GM21619 (cell line): Measurements from ENCODE around the gene PRKAR1B.
"Not testable (repeated sequence)": the region's sequence is repeated elsewhere in the genome, so short reads cannot be mapped to it uniquely, and the experiment has no call there.

Experiments used
- ATAC-seq: cut with Tn5 transposase; IDR thresholded peaks from one replicate; pipeline ENCODE4 v1.9.1; 2021; ENCODE audit not compliant: unreplicated experiment

PRKAR1B gene

DNA sequence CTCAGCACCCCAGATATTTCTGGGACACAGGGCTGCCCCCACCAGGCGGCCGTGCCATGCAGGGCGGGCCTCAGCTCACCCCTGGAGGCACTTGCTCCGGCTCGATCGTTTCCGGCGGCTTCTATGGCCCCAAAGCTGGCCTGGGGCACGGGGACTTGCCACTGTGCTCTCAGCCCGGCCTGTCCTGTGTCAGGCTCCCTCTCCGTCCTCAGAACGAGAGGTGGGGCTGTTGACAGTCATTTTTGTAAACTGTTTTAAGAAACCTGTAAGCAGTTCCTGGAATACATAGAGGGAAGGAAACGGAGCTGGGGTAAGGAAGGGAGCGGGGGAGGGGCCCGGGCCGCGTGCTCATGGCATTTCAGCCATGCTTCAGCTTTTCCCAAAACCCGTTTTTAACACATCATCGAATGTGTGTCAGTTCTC lies 30.7 kb upstream of the PRKAR1B start:
- no peak for ATAC-seq

DNA sequence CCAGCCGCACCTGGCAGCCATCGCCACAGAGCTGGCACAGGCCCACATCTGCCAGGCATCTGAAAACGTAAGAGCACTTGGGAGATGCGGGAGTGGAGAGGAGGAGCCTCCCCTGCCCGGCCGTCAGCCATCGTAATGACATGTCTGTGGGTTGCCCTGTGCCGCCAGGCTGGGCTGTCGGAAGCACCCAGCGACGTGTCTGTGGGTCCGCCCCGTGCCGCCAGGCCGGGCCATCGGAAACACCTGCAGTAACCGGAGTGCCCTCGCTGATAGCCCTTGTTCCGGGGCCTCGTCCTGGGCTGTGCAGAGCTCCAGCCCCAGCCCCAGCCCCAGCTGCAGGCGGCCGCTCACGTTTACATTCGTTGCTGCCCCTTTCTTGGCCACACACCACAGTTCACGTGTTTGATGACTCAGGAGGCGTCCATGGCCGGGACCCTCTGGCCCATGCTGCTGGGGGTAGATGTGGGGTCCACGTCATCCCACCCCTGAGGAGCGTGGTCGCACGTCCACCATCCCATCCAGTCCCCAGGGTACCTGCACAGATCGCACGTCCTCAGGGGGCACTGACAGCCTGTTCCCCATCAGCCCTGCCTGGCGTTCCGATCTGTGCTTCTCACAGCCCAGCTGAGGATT lies 30.0 kb upstream of the PRKAR1B start:
- no peak for ATAC-seq

DNA sequence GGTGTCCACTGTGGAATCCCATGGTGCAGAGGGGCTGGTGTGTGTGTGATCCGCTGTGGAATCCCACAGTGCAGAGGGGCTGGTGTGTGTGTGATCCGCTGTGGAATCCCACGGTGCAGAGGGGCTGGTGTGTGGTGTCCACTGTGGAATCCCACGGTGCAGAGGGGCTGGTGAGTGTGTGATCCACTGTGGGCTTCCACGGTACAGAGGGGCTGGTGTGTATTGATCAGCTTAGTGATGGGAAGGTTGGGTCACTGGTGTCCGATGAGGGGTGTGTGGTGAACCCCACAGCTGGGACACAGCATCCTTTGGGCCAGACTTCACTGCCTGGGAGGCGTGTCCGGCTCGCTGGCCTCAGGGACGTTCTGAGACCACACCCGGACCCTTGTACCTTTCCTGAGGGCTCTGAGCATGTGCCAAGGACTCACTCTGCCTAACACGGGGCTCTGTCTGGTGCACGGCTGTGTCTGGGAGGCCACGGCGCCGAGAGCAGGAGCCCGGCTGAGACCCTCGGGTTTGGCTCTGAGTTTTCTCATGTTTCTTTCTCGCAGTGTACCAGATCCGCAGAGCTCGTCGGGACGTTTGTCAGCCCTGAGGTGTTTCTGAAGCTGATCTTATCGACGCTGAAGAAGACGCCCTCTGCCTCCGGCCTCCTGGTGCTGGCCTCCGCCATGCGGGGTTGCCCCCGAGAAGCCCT lies 29.3 kb upstream of the PRKAR1B start:
- no peak for ATAC-seq

DNA sequence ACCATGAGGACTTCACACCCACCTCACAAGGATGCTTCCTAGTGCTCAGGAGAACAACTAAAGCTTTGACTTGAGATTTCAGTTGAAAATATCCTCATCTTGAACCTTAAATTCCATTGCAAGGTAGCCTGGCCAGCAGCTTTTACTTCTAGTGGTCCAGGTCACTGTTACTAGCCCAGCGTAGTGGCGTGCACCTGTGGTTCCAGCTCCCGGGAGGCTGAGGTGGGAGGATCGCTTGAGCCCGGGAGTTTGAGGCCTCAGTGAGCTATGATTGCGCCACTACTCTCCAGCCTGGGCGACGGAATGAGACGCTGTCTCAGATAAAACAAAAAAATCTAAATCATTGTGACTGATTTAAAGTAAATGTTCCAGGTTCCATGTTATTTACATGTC lies 28.3 kb upstream of the PRKAR1B start:
- ATAC-seq, result no peak

DNA sequence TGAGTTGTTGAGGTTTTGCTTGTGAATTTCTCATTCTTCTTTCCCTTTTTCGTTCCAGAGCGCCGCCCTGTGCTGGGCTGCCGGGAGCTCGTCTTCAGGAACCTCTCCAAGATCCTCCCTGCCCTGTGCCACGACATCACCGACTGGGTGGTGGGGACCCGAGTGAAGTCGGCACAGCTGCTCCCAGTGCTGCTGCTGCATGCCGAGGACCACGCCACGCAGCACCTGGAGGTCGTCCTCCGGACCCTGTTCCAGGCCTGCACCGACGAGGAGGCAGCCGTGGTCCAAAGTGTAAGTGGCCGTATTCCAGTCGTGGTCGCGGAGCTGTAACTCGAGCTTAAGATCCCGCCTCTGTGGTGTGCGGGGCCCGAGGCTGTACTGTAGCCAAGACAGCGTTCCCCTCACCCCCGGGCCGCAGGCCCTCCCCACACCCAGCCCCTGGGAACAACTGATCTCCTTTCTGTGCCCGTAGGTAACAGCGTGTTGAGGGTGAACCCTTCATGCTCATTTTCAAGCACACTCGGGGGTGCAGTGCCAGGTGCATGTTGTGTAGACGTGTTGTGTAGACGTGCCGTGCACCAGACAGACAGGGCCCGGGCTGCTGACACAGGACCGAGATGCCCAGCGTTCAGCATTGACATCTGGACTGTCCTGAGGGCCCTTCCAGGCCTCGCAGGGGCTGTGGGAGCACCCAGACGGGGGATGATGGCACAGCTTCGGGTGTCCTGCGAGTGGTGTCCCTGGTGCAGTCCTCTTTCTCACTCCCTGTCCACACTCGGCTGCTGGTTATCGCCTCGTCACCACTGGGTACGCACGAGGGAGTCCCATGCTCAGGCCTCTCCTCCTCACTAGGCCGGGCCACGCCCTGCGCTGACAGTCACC lies 27.7 kb upstream of the PRKAR1B start:
- ATAC-seq, result no peak

DNA sequence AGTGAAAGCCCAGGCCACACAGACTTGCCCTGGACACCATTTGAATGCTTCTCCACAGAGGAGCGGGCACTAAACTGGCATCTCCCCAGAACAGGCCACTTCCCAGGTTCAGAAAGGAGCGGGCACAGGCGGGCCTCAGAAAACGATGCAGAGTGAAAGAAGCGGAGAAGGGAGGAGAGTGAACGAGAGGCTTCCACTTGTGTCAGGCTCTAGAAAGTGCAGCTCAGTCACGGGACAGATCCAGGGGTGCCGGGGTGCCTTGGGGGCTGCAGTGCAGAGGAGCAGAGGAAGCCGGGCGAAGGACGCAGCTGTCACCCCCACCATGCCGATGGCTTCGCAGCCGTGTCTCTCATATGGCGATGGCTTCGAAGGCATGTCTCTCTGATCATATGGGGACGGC lies 26.1 kb upstream of the PRKAR1B start:
- ATAC-seq, result no peak

DNA sequence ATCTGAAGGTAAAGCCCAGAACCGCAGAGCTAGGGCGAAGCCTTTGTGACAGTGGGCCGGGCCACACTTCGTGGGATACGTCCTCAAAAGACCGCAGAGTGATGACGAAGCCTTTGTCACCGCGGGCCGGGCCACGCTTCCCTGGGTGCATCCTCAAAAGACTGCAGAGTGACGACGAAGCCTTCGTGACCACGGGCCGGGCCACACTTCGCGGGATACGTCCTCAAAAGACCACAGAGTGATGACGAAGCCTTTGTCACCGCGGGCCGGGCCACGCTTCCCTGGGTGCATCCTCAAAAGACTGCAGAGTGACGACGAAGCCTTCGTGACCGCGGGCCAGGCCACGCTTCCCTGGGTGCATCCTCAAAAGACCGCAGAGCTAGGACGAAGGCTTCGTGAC lies 25.2 kb upstream of the PRKAR1B start:
- ATAC-seq, result not testable (repeated sequence)

DNA sequence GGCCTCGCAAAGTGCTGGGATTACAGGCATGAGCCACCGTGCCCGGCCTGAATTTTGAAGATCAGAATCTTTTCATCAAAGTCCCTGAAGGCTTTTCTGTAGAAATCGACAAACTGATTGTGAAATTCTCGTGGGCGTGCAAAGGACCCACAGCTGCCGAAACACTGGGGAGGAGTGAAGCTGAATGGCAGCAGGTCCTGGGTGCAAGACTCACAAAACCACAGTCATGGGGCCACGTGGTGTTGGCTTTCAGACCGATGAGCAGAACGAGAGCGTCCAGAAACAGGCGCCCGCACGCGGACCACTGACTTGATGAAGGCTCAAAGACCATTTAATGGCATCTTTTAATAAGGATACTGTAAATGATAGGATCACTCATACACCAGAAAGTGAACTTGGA lies 24.7 kb upstream of the PRKAR1B start:
- no peak for ATAC-seq

DNA sequence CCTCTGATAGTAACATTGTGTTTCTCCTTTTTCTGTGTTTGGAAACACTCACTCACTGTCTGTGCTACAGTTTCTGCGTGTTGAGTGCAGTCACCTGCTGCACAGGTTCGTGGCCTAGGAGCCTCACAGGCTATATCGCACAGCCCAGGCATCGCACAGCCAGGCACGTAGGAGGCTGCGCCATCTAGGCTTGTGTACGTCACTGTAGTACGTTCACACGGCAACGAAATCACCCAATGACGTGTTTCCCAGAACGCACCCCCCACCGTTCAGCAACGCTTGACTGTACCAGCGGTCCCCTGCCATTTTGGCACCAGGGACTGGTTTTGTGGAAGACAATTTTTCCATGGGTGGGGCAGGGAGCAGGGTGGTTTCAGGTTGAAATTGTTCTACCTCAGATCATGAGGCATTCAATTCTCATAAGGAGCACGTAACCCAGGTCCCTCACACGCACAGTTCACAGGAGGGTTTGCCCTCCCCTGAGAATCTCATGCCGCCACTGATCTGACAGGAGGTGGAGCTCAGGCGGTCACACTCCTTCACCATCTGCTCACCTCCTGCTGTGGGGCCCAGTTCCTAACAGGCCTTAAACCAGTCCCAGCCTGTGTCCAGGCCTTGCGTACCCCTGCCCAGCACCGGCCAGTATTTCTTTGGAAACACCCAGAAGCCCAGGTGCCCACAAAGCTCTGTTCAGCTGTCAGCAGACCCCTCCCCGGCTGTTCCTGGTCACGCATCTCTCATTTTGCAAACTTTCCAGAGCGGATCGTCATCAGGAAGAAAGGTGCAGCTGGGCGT lies 23.2 kb upstream of the PRKAR1B start:
- ATAC-seq, result no peak

DNA sequence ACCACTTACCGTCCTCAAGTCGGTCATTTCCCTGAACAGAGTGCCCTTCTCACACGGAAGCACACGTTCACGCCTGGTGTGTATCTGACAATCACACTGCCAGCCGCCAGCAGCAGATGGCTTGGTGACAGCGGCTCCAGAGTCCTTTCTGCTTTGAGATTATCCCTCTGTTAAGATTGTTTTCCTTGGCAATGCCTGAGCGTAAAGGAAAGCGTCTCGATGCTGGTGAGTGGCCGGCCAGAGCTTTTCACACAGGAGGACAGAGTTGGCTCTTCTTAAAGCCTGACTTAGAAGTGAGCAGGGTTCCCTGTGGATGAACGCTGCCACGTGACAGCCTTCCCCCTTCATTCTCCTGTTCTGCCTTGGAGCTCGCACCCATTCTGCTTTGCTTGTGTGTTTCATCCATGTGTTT lies 22.1 kb upstream of the PRKAR1B start:
- no peak for ATAC-seq

DNA sequence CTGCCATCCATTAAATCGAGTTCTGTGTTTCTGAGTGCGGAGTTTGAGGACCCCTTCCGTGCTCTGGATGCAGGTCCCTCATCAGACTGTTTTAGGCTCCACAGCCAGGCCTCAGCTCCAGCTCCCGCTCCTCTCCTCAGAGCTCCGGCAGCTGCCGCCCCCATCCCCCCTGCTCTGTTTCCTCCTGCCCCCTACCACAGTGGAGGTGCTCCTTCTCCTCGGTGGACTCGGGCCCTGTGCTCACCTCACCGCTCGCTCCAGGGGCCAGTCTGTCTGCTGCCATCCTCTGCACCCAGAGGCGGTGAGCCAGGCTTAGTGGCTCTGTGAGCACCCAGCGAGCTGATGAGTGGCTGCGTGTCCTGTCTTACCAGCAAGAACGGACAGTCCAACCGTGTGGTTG lies 21.4 kb upstream of the PRKAR1B start:
- ATAC-seq, result no peak

DNA sequence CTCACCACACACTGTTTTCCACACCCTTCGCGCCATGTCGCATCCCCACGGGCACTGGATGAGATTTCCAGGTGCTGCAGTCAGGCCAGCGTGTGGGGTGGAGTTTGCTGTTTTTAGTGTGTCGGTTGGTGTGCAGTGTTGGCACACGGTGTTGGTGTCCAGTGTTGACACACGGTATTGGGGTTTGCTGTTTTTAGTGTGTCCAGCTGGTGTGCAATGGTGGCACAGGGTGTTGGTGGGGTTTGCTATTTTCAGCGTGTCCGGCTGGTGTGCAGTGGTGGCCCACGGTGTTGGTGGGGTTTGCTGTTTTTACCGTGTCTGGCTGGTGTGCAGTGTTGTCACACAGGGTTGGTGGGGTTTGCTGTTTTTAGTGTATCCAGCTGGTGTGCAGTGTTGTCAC lies 20.1 kb upstream of the PRKAR1B start:
- no peak for ATAC-seq

DNA sequence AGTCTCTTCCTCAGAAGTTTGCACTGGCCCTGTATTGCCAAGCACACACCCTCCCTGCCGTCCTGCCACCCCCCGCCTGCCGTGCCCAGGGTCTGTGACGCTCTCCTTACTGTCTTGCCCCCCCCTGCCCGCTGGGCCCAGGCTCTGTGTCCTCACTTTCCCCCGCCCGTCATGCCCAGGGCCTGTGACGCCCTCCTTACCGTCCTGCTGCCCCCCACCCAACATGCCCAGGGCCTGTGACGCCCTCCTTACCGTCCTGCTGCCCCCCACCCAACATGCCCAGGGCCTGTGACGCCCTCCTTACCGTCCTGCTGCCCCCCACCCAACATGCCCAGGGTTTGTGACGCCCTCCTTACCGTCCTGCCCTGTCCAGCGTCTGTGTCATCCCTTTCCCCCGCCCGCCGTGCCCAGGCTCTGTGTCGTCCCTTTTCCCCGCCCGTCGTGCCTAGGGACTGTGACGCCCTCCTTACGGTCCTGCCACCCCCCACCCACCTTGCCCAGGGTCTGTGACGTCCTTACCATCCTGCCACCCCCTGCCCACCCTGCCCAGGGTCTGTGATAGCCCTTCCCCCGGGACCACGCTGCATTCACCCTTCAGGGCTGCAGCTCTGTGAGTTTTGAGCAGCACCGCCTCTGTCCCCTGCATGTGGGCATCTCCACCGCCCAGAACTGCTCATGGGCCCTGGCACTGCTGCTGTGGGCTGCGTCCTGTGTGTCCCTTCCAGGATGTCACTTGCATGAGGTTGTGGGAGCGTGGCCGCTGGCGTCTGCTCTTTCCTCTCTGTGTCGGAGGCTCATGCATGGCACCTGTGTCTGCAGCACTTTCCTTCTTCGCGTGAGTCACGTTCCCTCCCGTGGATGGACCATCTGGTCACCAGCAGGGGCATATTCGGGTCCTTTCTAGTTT lies 19.3 kb upstream of the PRKAR1B start:
- ATAC-seq, result no peak

DNA sequence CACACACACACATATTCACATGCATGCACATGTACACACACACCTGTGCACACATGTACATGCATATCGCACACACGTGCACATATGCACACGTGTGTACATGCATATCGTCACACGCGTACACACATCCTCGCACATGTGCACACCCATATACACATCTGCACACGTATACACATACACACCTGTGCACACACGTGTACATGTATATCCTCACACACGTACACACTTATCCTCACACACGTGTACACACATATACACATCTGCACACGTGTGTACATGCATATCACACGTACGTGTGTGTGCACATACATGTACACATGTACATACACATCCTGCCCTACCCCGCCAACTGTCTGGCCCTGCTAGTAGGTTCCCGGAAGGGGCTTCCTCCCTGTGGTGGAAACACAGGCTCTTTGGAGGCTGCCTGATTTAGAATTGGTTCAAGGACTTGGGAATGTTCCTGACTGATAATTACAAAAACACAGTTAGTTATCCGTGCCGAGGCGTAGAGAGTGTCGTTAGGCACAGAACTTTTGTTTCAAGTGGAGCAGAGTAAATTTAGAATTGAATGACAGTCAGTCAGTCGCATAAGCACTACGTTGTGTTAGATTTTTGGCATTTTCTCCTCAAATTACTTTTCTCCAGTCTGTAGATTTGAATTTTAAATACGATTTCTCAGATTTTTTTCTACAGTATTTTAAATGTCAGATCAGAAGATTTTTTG lies 18.5 kb upstream of the PRKAR1B start:
- ATAC-seq, result no peak

DNA sequence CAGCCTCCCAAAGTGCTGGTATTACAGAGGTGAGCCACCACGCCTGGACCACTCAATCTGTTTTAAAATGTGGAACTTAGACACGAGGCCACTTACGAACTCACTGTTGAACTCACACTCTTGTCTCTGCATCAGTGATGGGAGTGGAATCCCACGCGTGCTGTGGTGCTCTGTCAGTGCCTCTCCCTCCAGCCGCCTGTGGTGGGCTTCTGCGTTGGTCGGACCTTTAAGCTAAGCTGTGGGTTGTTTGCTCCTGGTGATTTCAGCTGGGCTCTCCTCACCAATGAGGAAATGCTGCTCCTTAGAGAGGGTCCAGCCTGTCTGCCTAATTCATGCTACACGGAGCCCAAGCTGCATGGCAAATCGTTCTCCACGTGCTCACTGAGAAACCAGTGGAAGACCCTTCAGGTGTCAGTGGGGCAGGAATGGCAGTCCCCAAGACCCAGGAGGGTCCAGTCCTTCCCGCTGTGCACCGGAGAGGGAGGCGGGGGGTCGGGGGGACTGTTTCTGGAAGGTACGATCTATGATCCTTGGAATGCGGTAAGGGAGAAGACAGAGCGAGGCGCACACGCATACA lies 17.9 kb upstream of the PRKAR1B start:
- no peak for ATAC-seq

DNA sequence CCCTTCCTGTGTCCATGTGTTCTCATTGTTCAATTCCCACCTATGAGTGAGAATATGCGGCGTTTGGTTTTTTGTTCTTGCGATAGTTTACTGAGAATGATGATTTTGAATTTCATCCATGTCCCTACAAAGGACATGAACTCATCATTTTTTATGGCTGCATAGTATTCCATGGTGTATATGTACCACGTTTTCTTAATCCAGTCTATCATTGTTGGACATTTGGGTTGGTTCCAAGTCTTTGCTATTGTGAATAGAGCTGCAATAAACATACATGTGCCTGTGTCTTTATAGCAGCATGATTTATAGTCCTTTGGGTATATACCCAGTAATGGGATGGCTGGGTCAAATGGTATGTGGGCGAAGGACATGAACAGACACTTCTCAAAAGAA lies 17.0 kb upstream of the PRKAR1B start:
- not testable (repeated sequence) for ATAC-seq

DNA sequence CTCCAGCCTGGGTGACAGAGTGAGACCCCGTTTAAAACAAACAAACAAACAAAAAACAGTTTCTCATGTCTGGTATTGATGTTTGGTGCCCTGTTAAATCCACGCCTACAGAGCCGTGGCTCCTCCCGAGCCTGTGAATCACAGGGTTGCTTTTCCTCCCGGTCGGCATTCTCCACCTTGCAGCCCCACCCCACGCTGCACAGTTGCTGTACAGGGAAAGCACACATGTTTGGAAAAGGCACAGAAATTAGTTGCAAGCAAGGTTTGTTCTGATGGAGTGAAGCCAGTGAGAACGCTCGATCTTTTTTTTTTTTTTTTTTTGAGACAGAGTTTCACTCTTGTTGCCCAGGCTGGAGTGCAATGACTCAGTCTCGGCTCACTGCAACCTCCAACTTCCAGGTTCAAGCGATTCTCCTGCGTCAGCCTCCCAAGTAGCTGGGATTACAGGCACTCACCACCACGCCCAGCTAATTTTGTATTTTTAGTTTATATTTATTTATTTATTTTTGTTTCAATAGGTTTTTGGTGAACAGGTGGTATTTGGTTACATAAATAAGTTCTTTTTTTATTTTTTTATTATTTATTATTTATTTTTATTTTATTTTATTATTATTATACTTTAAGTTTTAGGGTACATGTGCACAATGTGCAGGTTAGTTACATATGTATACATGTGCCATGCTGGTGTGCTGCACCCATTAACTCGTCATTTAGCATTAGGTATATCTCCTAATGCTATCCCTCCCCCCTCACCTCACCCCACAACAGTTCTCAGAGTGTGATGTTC lies 16.5 kb upstream of the PRKAR1B start:
- ATAC-seq, result not testable (repeated sequence)

DNA sequence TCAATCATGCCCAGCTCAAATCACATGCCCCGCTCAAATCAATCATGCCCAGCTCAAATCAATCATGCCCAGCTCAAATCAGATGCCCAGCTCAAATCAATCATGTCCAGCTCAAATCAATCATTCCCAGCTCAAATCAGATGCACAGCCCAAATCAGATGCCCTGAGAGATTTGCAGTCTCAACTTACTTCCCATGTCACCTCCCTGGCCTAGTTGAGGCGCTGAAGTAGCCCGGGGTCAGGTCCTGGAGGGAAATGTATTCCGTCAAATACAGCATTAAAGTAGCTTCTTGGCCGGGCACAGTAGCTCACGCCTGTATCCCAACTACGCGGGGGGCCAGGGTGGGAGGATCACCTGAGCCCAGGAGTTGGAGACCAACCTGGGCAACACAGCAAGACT lies 15.7 kb upstream of the PRKAR1B start:
- no peak for ATAC-seq
